ENCODE data around the gene SDK1.

Gene SDK1

GRCh38 chr7:4170997-4171786, 870.1 kb downstream of the SDK1 start:
- DNase-seq, result no peak

- DNase-seq, result no peak
These were observed 871.8 kb downstream of the SDK1 start for GRCh38 chr7:4172883-4173282.

GRCh38 chr7:4173615-4174014, 872.6 kb downstream of the SDK1 start:
- no peak for DNase-seq

GRCh38 chr7:4174016-4174415, 873.0 kb downstream of the SDK1 start:
- no peak for DNase-seq

GRCh38 chr7:4174451-4174850, 873.4 kb downstream of the SDK1 start:
- DNase-seq, result no peak

- DNase-seq, result no peak
These were observed 873.8 kb downstream of the SDK1 start for GRCh38 chr7:4174884-4175283.

- no peak for DNase-seq
These were observed 874.4 kb downstream of the SDK1 start for GRCh38 chr7:4175346-4175973.

GRCh38 chr7:4177001-4177400, 875.9 kb downstream of the SDK1 start:
- no peak for DNase-seq

GRCh38 chr7:4178416-4178815, 877.4 kb downstream of the SDK1 start:
- DNase-seq, result no peak

GRCh38 chr7:4178916-4179687, 878.0 kb downstream of the SDK1 start:
- no peak for DNase-seq

GRCh38 chr7:4179688-4180380, 878.8 kb downstream of the SDK1 start:
- DNase-seq, result no peak

GRCh38 chr7:4181446-4181845, 880.4 kb downstream of the SDK1 start:
- no peak for DNase-seq

GRCh38 chr7:4182605-4183300, 881.7 kb downstream of the SDK1 start:
- DNase-seq, result no peak

- no peak for DNase-seq
These were observed 883.6 kb downstream of the SDK1 start for GRCh38 chr7:4184653-4185052.

- no peak for DNase-seq
These were observed 884.1 kb downstream of the SDK1 start for GRCh38 chr7:4185136-4185535.

- no peak for DNase-seq
These were observed 884.9 kb downstream of the SDK1 start for GRCh38 chr7:4185721-4186512.

- no peak for DNase-seq
These were observed 885.4 kb downstream of the SDK1 start for GRCh38 chr7:4186513-4186780.

- no peak for DNase-seq
These were observed 887.6 kb downstream of the SDK1 start for GRCh38 chr7:4188651-4189050.

- DNase-seq, result peak; percentile 56
These were observed 888.1 kb downstream of the SDK1 start for GRCh38 chr7:4189131-4189570.

- no peak for DNase-seq
These were observed 889.2 kb downstream of the SDK1 start for GRCh38 chr7:4190010-4190981.

- no peak for DNase-seq
These were observed 890.0 kb downstream of the SDK1 start for GRCh38 chr7:4191046-4191445.

Measured in NCI-H1092 treated with DMSO at 0.1 percent for 48 hours (cell line).